ENCODE measurements around the gene CIB1. TPM values are rescaled to one million over a fixed set of nuclear protein-coding genes. Genes with fewer than 3 reads are reported as not detected.

Gene CIB1
- total RNA-seq, 2 experiments from 2014 or later, result 156 to 171 TPM

GRCh38 chr15:90225047-90225446 lies 8.7 kb downstream of the CIB1 start:
- H3K9me3 Mint-ChIP-seq, result no peaks in the 10 kb centered on the region

DNA sequence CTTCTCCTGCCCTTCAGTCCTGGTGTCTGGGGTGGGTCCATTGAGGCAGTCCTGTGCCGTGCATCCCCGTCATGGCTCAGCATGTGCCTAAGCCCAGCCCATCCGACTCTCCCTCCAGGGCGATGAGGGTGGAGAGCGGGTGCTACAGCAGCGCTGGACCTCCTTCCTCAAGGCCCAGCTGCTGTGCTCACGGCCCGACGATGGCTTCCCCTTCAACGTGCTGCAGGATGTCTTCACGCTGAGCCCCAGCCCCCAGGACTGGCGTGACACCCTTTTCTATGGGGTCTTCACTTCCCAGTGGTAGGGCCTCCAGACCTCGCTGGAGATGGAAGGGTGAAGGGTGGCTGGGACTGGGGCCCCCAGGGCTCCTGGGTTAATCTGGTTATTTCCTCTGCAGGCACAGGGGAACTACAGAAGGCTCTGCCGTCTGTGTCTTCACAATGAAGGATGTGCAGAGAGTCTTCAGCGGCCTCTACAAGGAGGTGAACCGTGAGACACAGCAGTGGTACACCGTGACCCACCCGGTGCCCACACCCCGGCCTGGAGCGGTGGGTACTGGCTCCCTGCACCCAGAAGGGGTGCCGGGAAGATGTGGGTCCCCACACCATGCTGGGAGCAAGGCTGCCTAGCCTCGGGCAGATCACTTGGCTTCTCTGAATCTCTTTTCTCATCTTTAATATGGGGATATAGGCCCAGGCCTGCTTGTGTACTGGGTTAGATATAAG lies 10.1 kb downstream of the CIB1 start:
- Mint-ChIP-seq H3K9me3 (no peaks in the 10 kb centered on the region), H3K4me1 (ENCODE audit: low read depth) (peaks cover 2% of the 10 kb centered on the region), H3K27me3 (ENCODE audit: low read depth) (no peaks in the 10 kb centered on the region), H3K27ac (no peak overlapping the region), H3K36me3 (ENCODE audit: low read depth) (peaks cover 2% of the 10 kb centered on the region), H3K4me3 (no peak overlapping the region)
- no peak for DNase-seq
- intact Hi-C loops (cut with micrococcal nuclease), result no loop called here
- CTCF ChIA-PET, result interaction anchor here (1.3 to 1.4 kb wide), 2 partner anchors 9 to 10 kb away, joined by 4 to 6 read pairs; no protein-coding TSS in a partner anchor

More at GRCh38 chr15:90225047-90225446, 8.7 kb downstream of the CIB1 start:
- CTCF ChIA-PET, result interaction anchor here (1.2 kb wide), 1 partner anchor 52 kb away, joined by 3 read pairs; no protein-coding TSS in a partner anchor
- Mint-ChIP-seq H3K36me3 (ENCODE audit: low read depth) (peaks cover 11% of the 10 kb centered on the region), H3K27me3 (ENCODE audit: low read depth) (no peaks in the 10 kb centered on the region), H3K4me1 (ENCODE audit: low read depth) (peaks cover 10% of the 10 kb centered on the region), H3K4me3 (no peak overlapping the region), H3K27ac (no peak overlapping the region)
- DNase-seq, result no peak
- intact Hi-C loops (cut with micrococcal nuclease), result no loop called here

- Mint-ChIP-seq H3K4me3 (no peak overlapping the region), H3K27ac (no peak overlapping the region), H3K9me3 (no peaks in the 10 kb centered on the region), H3K27me3 (ENCODE audit: low read depth) (no peaks in the 10 kb centered on the region), H3K36me3 (ENCODE audit: low read depth) (peaks cover 2% of the 10 kb centered on the region), H3K4me1 (ENCODE audit: low read depth) (peaks cover 2% of the 10 kb centered on the region)
- DNase-seq, result no peak
- intact Hi-C loops (cut with micrococcal nuclease), result no loop called here
- CTCF ChIA-PET, result interaction anchor here (0.6 to 1.9 kb wide), 7 partner anchors 9 to 71 kb away, joined by 3 to 18 read pairs (median 4); partner anchors contain the start of gene CIB1
These were observed 11.2 kb downstream of the CIB1 start for GRCh38 chr15:90222547-90222946.

- peaks cover 2% of the 10 kb centered on the region for H3K4me1 Mint-ChIP-seq (ENCODE audit: low read depth)
- H3K27ac Mint-ChIP-seq, result no peak overlapping the region
- peak; percentile 58 for DNase-seq
- no peaks in the 10 kb centered on the region for H3K27me3 Mint-ChIP-seq (ENCODE audit: low read depth)
- H3K4me3 Mint-ChIP-seq, result no peak overlapping the region
- intact Hi-C loops (cut with micrococcal nuclease), result loop anchor here (1.0 kb wide), 1 partner anchor 78 kb away; no protein-coding TSS in a partner anchor
- CTCF ChIA-PET, result interaction anchor here (0.6 to 2.6 kb wide), 22 partner anchors 12 to 356 kb away, joined by 3 to 18 read pairs (median 4); partner anchors contain the start of gene CIB1
- H3K36me3 Mint-ChIP-seq (ENCODE audit: low read depth), result no peaks in the 10 kb centered on the region
- H3K9me3 Mint-ChIP-seq, result no peaks in the 10 kb centered on the region
These were observed 12.4 kb downstream of the CIB1 start for GRCh38 chr15:90221246-90221900.

DNA sequence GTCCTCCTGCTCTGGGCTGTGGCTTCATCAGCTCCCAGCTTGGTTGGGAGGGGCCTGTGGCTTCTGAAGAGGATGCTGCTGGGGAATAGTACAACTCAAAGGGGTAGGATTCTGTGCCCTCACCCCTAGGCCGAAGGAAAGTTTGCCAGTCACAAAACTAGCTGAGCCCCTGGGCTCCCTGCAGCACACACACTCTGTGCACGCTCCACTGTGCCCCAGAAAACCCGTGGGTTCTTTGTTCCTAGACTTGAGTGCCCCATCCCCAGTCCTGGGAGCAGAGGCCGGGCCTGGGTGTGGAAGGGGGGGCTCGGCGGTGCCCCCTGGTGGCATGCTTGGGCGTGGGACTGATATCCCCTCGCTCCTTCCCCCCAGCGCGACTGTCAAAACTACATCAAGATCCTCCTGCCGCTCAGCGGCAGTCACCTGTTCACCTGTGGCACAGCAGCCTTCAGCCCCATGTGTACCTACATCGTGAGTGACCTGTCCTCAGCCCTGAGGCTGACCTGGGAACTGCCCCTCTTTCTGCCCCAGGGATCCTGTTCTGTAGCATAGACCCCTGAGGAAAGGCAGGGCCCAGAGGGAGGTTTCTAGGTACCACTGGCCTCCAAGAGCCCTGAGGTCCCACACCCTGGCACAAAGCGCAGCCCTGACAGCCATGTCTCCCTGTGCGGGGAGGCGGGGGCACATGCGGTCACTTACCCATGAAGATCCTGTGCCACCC lies 14.2 kb downstream of the CIB1 start:
- Mint-ChIP-seq H3K4me3 (no peak overlapping the region), H3K9me3 (no peaks in the 10 kb centered on the region), H3K4me1 (ENCODE audit: low read depth) (peaks cover 2% of the 10 kb centered on the region), H3K36me3 (ENCODE audit: low read depth) (no peaks in the 10 kb centered on the region), H3K27ac (no peak overlapping the region), H3K27me3 (ENCODE audit: low read depth) (no peaks in the 10 kb centered on the region)
- peak; percentile 55 for DNase-seq
- CTCF ChIA-PET, result interaction anchor here (0.7 to 2.6 kb wide), 12 partner anchors 11 to 602 kb away, joined by 3 to 8 read pairs (median 3); partner anchors contain the start of gene SEMA4B
- intact Hi-C loops (cut with micrococcal nuclease), result no loop called here

DNA sequence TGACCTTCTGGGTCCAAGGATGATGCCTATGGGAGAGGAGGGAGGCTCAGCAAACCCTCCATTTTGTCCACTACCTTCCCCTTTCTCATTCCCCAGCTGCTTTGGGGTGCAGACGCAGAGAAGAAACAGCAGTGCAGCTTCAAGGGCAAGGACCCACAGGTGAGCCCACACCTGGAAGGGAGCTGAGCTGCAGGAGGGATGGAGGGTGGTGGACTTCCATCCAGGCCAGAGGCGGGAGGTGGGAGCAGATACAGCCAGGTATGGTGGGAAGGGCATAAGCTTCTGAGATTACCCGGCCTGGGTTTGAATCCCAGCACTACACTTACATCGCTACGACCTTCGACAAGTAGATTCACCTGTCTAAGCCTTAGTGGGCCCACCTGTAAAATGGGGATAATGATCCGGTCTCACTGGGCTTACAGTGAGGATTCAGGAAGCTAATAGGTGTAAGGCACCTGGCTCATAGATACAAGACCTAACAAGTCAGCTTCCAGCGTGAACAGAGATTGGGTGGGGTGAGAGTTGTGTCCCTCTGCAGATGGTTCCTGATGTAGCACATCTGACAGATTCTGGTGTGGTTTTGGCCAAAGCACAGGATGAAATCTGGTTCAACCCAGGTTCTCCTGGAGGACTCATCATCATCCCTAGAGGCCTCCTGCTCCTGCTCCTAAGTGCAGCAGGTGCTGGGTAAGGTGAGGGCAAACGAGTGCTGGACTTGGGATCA lies 15.9 kb downstream of the CIB1 start:
- Mint-ChIP-seq H3K27ac (no peak overlapping the region), H3K27me3 (ENCODE audit: low read depth) (no peaks in the 10 kb centered on the region), H3K4me3 (no peak overlapping the region), H3K36me3 (ENCODE audit: low read depth) (no peaks in the 10 kb centered on the region), H3K9me3 (no peaks in the 10 kb centered on the region), H3K4me1 (ENCODE audit: low read depth) (peaks cover 11% of the 10 kb centered on the region)
- CTCF ChIA-PET, result interaction anchor here (0.6 to 2.5 kb wide), 10 partner anchors 9 to 447 kb away, joined by 3 to 8 read pairs (median 4); partner anchors contain the start of gene SEMA4B
- no peak for DNase-seq
- intact Hi-C loops (cut with micrococcal nuclease), result no loop called here

- Mint-ChIP-seq H3K27me3 (ENCODE audit: low read depth) (no peaks in the 10 kb centered on the region), H3K9me3 (no peaks in the 10 kb centered on the region), H3K27ac (no peak overlapping the region), H3K4me1 (ENCODE audit: low read depth) (peaks cover 16% of the 10 kb centered on the region), H3K36me3 (ENCODE audit: low read depth) (no peaks in the 10 kb centered on the region), H3K4me3 (no peak overlapping the region)
- intact Hi-C loops (cut with micrococcal nuclease), result no loop called here
- no peak for DNase-seq
- CTCF ChIA-PET, result interaction anchor here (0.6 to 1.4 kb wide), 5 partner anchors 10 to 266 kb away, joined by 3 to 6 read pairs (median 4); partner anchors contain the start of gene SEMA4B
These were observed 19.1 kb downstream of the CIB1 start for GRCh38 chr15:90214553-90215196.

DNA sequence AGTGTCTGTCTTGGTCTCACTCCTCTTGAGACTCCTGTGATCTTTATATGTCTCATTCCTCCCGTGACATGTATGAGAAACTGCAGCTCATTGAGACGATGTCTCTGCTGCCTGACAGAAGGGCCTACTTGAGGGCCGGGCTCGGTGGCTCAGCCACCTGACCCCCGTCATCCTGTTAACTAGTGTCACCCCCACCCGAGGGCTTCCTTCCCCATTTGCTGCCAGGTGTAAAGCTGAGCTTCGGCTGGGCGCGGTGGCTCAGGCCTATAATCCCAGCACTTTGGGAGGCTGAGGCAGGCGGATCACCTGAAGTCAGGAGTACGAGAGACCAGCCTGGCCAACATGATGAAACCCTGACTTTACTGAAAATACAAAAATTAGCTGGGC lies 19.9 kb downstream of the CIB1 start:
- intact Hi-C loops (cut with micrococcal nuclease), result no loop called here
- H3K27ac Mint-ChIP-seq, result no peak overlapping the region
- CTCF ChIA-PET, result interaction anchor here (1.1 to 1.4 kb wide), 3 partner anchors 9 to 19 kb away, joined by 3 to 4 read pairs (median 4); no protein-coding TSS in a partner anchor
- no peak for DNase-seq
- H3K36me3 Mint-ChIP-seq (ENCODE audit: low read depth), result no peaks in the 10 kb centered on the region
- no peaks in the 10 kb centered on the region for H3K27me3 Mint-ChIP-seq (ENCODE audit: low read depth)
- no peak overlapping the region for H3K4me3 Mint-ChIP-seq
- no peaks in the 10 kb centered on the region for H3K9me3 Mint-ChIP-seq
- H3K4me1 Mint-ChIP-seq (ENCODE audit: low read depth), result peaks cover 22% of the 10 kb centered on the region

- peak; percentile 28 for DNase-seq
- H3K4me1 Mint-ChIP-seq (ENCODE audit: low read depth), result peaks cover 21% of the 10 kb centered on the region
- no peaks in the 10 kb centered on the region for H3K27me3 Mint-ChIP-seq (ENCODE audit: low read depth)
- intact Hi-C loops (cut with micrococcal nuclease), result no loop called here
- no peaks in the 10 kb centered on the region for H3K36me3 Mint-ChIP-seq (ENCODE audit: low read depth)
- no peak overlapping the region for H3K4me3 Mint-ChIP-seq
- CTCF ChIA-PET, result interaction anchor here (1.3 kb wide), 1 partner anchor 9 kb away, joined by 4 read pairs; no protein-coding TSS in a partner anchor
- H3K27ac Mint-ChIP-seq, result no peak overlapping the region
- H3K9me3 Mint-ChIP-seq, result no peaks in the 10 kb centered on the region
These were observed 20.5 kb downstream of the CIB1 start for GRCh38 chr15:90213122-90213817.

DNA sequence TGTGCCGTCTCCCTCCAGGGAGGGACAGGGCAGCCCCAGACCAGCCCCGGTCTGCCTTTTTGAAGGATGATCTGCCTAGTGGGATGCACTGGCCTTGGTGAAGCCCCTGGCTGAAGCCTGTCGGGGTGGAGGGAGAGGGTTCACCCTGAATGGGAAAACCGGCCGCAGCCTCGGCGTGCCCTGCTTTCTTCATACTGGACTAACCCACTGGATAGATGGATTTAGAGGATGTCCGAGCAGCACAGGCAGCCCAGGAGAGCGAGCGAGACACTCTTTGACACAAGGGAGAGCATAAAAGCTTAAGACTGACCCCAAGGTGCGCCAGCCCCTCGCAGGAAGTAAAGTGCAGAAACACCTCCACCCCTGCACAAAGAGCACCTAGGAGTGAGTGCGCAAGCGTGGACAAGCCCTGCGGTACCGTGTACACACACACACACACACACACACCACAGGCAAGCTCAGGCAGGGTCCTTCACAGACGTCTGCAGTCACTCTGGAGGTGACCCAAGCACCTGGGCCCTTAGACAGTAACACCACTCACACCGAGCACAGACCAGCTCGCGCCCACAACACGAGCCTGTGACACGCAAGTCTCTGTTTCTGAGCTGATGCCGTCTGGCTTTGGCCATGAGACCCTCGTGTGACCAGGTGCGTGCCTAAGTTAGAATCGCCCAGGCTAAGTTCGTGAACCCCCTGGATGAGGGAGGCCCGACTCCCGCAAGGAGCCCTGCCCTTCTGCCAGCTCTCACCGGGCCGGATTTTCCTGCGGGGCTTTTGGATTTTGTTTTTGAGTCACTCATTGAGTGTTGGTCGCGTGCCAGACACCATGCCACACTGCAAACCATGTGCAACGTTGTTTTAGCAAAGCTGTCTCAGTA lies 21.3 kb downstream of the CIB1 start:
- Mint-ChIP-seq H3K9me3 (no peaks in the 10 kb centered on the region), H3K27ac (no peak overlapping the region), H3K27me3 (ENCODE audit: low read depth) (no peaks in the 10 kb centered on the region), H3K36me3 (ENCODE audit: low read depth) (no peaks in the 10 kb centered on the region), H3K4me1 (ENCODE audit: low read depth) (peaks cover 21% of the 10 kb centered on the region), H3K4me3 (no peak overlapping the region)
- intact Hi-C loops (cut with micrococcal nuclease), result no loop called here
- CTCF ChIA-PET, result interaction anchor here (1.3 kb wide), 1 partner anchor 10 kb away, joined by 4 read pairs; no protein-coding TSS in a partner anchor
- no peak for DNase-seq
